Activated CD4-positive, alpha-beta T cell treated with anti-CD3 and anti-CD28 coated beads, Interleukin-2, Interleukin-6, amounts not matched to agents 100 ng/mL and 50 ng/mL, durations not matched to agents 16 hours and 8 hours (primary cell): ENCODE measurements around the gene ANKRD13C.

Experiments used
- DNase-seq: peaks from one replicate; pipeline ENCODE4 v3.0.0-alpha.2; 2020

Gene ANKRD13C

GRCh38 chr1:70210820-70211219 is 143.7 kb downstream of the ANKRD13C start:
- DNase-seq = peak; percentile 14
